Stimulated activated naive CD8-positive, alpha-beta T cell treated with anti-CD3 and anti-CD28 coated beads, Interleukin-15, Interleukin-2, amounts not matched to agents 100 U/mL and 50 U/mL, for 24 hours (primary cell): Measurements from ENCODE around the gene RAD9A.
A peak's percentile ranks its signal among the peaks of the same experiment; 100 is the strongest.

Source experiments
- ATAC-seq: fragments of 150-1000 bp; cut with Tn5 transposase; one replicate; pipeline ENCODE4 v1.10.0; 2021
- DNase-seq: peaks from one replicate; pipeline ENCODE4 v3.0.0; 2021

RAD9A gene

DNA sequence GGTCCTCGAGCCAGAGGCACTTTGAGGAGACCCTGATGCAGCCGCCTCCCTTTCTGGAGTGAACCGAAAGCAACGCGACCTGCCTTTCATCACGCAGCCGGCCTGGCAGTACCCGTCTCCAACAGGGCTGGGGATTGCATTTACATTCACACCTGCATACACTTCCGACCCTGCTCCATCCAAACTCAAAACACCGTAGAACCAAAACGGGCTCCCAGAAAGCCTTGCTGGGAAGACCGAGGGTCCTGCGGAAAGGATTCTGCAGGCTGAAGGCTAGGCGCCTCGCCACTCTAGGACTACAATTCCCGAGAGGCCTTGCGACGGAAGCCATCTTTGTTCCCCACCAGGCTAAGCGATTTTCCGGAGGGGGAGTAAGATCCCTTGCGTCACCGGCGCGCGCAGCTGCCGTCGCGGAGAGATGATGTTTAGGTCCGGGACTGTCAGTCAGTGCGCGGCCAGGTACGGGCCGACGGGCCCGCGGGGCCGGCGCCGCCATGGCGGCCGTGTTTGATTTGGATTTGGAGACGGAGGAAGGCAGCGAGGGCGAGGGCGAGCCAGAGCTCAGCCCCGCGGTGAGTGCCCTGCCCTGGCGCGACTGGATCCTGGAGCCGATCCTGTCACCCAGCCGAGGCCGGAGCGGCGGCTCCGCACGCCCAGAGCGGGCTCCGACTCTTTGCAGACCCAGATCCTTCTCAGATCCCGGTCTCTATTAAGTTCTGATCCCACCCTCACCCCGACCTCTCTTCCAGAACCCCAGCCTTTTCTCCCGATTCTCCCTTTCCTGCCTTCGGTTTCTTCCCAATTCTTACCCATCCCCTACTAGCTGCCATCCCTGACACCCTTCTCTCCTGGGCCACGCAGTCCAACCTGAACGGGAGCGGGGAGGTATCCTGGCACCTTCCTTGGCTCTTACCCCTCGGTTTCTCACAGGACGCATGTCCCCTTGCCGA is 36.5 kb downstream of the RAD9A start, which contains the start of gene RPS6KB2:
Gene RPS6KB2, plus strand, starts transcription at position 443 of the 950 bp plus-strand sequence. Its CDS starts 52 bp downstream, at position 495.
- DNase-seq (peak; percentile 100), ATAC-seq (peak; percentile 91)

DNA sequence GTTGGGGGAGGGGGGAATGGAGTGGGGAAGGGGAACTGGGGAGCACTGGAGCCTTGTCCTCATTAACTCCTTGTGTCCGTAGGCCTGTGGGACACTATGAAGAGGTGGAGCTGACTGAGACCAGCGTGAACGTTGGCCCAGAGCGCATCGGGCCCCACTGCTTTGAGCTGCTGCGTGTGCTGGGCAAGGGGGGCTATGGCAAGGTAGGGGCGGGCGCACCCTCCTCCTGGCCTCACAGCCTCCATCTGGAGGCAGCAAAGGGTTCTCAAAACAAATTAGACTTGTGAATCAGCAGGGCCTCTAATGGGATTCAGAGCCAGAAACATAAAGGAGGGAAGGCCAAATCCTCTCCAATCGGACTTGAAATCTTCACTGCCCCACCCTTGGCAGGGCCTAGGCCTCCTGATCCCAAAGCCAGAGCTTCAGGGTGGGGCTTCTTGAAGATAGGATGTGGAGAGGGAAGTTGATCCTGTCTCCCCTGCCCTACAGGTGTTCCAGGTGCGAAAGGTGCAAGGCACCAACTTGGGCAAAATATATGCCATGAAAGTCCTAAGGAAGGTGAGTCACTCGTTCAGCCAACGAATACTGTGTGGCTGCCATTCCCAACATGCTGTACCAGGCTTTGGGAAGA is 37.4 kb downstream of the RAD9A start:
- ATAC-seq, result no peak

DNA sequence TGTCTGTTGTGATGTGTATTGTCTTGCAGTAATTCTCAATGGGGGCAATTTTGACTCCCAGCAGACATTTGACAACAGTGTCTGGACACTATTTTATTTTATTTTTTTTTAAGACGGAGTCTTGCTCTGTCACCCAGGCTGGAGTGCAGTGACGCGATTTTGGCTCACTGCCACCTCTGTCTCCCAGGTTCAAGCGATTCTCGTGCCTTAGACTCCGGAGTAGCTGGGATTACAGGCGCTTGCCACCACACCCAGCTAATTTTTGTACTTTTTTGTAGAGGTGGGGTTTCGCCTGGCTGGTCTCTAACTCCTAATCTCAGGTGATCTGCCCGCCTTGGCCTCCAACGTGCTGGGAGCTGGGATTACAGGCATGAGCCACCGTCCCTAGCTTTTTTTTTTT is 37.9 kb downstream of the RAD9A start:
- DNase-seq, result no peak
- ATAC-seq, result no peak

More for the DNA sequence above, 37.4 kb downstream of the RAD9A start:
- peak; percentile 20 for DNase-seq

DNA sequence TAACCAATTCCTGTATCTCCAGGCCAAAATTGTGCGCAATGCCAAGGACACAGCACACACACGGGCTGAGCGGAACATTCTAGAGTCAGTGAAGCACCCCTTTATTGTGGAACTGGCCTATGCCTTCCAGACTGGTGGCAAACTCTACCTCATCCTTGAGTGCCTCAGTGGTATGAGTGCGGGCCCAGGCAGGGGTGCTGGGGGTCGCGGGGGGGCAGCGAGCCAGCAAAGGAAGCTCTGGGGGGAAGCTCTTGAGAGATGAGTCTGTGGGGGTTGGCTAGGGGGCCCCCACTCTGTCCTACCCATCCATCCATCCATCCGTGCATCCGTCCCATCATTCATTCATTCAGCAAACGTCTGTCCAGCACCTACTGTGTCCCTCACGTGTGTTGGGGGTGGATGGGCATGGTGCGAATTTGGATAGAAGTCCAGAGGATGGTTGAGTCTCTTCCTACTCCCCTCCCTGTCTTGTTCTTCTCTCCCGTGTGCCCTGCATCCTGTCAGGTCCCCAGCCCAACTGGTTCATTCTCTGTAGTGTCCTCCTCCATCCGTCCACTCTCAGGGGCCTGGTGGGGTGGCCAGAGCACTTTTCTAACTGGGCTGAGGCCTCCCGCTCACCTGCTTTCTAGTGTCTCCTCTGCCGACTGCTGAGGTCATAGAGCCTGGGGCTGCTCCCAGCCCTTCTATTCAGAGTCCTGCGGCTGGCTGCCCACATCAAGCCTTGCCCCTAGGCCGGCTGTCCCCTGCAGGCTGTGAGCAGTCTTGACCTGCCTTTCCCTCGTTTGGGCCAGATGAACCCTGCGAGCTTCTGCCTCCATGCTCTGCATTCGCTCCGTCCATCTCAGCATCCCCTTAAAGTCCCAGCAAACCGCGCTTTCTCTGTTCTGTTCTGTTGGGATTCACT is 39.8 kb downstream of the RAD9A start:
- ATAC-seq (no peak), DNase-seq (no peak)

DNA sequence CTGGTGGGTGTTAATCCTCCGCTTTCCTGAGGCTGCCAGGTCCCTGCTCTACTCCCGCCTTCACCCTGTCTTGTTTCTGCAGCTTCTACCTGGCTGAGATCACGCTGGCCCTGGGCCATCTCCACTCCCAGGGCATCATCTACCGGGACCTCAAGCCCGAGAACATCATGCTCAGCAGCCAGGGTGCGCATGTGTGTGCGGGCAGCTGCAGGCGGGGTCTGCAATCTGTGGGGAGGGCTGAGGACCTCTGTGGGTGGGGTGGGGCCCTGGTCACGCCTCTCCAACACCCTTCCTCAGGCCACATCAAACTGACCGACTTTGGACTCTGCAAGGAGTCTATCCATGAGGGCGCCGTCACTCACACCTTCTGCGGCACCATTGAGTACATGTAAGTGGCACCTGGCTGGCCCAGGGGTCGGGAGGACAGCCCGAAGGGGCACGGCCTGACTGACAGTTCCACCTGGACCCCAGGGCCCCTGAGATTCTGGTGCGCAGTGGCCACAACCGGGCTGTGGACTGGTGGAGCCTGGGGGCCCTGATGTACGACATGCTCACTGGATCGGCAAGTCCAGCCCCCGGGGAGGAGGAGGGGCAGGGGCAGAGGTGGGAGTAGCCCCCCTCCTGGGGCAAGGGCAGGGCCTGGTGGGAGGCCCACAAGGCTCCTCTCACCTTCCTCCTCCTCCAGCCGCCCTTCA is 41.0 kb downstream of the RAD9A start:
- ATAC-seq (no peak), DNase-seq (no peak)

DNA sequence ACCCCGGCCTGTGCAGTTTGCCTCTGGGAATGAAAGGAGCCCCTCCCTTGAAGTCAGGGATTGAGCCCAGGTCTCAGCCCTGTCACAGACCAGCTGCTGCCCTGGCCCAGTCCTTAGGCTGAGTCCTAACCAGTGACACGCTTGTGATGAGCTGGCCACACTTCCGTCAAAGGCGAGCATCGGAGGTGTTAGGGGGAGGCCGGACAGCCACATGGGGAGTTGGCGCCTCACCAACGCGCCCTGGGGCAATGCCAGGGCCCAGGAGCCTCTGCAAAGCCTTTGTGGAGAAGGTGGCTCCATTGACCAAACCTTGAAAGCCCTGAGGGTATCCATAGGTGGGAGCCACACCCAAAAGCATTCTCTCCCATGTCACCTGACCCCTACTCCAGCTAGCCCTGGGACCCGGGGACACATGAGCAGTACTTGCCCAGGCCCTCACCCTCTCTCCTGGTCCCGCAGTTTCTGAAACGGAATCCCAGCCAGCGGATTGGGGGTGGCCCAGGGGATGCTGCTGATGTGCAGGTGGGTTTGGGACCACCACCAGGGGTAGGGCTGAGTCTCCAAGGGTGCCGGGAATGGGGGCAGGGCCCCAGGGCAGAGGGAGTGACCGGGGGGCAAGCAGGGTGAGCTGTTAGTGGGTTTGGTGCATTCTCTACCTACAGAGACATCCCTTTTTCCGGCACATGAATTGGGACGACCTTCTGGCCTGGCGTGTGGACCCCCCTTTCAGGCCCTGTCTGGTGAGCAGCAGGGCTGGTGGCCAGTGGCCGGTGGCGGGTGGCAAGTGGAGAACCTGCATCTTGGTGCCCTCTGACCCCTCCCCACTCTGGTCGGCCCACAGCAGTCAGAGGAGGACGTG is 42.0 kb downstream of the RAD9A start:
- ATAC-seq, result no peak
- DNase-seq, result peak; percentile 42

DNA sequence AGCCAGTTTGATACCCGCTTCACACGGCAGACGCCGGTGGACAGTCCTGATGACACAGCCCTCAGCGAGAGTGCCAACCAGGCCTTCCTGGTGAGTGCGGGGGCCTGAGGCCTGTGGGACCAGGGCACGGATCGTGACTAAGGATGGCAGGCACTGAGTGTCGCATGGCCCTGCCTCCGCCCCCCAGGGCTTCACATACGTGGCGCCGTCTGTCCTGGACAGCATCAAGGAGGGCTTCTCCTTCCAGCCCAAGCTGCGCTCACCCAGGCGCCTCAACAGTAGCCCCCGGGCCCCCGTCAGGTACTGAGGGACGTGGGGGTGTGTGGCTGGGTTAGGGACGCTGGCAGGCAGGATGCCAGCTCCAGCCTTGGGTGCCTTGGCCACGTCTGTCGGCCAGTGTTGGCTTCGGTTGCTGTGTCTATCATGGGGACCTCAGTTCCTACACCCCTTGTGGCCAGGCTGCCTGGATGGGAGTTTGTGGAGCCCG is 42.7 kb downstream of the RAD9A start:
- peak; percentile 59 for DNase-seq
- ATAC-seq, result peak; percentile 11

DNA sequence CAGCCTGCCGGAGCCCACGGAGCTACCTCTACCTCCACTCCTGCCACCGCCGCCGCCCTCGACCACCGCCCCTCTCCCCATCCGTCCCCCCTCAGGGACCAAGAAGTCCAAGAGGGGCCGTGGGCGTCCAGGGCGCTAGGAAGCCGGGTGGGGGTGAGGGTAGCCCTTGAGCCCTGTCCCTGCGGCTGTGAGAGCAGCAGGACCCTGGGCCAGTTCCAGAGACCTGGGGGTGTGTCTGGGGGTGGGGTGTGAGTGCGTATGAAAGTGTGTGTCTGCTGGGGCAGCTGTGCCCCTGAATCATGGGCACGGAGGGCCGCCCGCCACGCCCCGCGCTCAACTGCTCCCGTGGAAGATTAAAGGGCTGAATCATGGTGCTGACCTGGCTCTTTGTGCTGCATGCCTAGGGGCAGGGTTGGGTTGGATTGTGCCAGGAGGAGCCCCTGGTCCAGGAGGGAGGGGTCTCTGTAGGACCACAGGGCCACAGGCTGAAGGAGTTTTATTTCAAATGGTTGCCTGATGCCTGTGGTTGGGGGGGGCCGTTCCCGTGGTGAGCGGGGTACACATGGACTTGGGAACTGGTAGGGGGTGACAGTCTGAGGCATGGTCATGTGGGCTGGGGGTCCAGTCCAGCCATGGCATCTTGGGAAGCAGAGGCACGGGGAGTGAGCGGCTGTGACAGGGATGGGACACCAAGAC is 43.4 kb downstream of the RAD9A start:
- DNase-seq, result peak; percentile 73

DNA sequence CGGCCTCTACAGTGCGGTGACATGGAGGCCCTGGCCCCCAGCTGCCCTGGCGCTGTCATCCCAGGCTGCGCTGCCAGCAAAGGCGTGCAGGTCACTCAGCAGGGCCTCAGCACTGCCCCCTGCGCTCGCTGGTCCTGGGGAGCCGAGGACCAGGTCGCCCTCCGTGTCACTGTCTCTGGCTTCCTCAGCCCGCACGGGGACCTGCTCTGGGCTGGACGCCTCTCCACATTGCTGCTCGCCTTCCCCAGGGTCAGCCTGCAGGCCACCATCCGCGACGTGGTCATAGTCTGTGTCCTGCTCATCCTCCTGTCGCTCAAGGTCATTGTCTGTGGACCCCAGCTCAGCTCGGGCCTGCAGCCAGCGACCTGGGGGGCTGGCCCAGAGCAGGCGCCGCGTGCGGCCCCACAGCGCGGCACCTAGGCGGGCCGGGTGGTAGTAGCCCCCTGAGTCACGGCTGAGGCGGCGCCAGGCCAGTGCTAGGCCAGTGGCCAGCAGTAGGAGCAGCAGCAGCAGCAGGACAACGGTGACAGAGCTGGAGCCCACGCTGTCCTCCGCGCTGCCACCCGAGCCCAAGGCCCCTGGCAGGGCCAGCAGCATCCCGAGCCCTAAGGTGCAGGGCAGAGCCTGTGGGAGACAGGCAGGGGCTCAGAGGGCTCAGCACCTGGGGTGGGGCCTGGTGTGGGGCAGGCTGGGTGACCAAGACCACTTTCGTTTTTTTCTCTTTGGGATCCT is 44.1 kb downstream of the RAD9A start:
- peak; percentile 5 for ATAC-seq
- peak; percentile 36 for DNase-seq

More for the DNA sequence above, 43.4 kb downstream of the RAD9A start:
- peak; percentile 6 for ATAC-seq

DNA sequence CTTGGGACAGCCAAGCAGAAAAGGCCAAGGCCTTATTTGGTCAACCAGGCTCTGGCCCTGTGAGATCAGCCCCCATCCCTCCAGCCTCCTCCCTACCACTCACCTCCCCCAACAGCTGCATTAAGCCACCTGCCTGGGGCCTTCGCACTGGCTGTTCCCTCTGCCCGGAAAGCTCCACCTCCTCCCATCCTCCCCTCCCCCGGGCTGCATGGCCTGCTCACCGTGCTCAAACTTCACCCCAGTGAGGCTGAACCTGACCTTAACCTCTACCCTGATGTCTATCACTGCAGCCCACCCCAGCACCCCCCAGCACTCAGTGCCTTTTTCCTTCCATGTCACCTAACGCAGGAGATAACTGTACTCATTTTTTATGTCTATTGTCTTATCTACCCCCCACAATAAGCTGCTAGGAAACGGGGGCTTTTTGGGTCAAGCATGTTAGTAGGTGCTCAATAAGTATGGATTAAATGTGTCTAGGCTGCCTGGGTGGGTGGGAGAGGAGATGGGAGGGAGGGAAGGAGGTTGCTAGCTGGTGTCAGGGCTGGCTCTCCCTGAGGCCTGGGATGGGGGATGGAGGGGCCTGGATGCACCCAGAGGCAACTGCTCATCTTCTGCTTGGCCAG is 44.8 kb downstream of the RAD9A start:
- ATAC-seq, result peak; percentile 45

DNA sequence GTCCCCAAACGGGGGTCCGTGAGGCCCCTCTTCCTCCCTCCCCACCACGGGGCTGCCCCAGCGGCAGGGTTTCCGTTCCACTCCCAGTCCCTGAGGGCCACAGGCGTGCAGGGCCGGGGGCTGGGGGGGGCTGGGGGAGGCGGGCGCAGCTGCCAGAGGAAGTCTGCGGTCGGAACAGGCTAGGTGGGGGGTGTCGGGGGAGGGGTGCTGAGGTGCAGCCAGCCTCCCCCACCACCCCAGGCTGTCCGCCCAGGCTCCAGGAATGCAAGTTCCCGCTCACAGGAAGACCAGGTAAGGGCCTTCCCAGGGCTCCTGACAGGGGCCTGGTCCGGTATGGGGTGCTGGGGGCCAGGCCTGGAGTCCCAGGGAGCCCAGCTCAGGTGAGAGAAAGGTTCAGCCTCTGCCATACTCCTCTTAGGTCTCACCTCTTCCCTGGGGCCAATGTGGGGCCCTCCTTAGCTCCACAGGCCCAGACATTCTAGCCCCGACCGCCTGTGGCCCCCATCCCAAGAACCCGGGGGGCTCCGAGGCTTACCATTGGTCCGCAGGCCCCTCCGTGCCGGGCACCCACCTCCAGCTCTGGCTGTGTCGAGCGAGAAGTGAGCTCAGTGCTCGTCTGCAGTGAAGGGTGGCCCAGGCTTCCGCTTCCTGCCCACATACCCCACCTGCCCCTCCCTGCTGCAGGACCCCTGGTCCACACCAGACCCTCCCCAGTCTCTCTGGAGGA is 45.5 kb downstream of the RAD9A start, which contains the start of gene PTPRCAP:
Gene PTPRCAP, minus strand, starts transcription at position 601 of the 727 bp plus-strand sequence. Its CDS starts 63 bp downstream, at position 538.
- ATAC-seq (peak; percentile 10), DNase-seq (peak; percentile 82)

More for the DNA sequence above, 44.8 kb downstream of the RAD9A start:
- DNase-seq, result peak; percentile 87

DNA sequence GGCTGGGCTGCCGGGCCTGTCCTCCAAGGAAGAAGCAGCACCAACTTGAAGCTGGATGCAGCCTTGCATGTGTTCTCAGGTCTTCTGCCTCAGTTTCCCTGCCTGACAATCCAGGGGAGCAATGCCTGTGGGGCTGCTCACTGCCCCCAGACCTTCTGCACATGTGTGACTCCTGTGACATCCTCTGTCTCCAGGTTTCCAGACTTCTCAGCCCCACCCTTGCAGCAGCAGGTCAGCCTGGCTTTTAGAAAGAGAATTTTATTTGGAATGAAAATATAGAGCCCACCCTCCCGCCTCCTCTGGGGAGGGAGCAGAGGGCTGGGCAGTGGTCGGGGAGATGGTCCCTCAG is 46.0 kb downstream of the RAD9A start:
- no peak for ATAC-seq
- no peak for DNase-seq

DNA sequence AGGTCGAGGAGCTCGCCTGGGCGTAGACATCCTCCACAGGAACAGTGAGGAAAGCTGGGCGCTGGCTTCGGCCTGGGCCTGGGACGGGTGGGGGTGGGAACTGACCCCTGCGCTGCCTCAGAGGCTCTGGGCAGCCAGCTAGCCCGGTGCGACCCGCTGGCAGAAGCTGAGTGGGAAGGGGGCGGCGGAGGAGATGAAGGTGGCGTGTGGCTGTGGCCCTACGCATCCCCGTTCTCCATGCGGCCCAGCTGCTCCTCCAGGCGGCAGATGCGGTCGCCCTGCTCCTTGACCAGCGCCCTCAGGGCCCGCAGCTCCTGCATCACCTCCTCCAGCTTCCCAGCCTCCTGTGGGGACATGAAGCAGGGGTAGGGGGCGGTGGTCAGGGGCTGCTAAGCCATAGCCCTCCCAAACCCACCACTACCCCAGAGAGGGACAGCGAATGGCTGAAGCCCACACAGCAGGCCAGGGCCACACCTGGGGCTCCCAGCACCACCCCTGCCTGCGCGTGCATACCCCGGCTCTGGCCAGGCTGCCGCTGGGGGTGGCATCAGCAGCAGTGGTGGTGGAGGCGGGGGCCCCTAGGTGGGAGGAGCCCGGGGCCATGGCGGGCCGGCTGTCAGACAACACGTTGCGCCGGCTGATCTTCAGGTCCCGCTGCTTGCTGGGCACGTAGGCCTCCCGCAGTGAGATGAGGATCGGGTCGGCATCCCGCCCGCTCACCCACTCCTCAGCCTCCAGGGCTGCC is 46.5 kb downstream of the RAD9A start:
- DNase-seq (peak; percentile 90), ATAC-seq (peak; percentile 37)

DNA sequence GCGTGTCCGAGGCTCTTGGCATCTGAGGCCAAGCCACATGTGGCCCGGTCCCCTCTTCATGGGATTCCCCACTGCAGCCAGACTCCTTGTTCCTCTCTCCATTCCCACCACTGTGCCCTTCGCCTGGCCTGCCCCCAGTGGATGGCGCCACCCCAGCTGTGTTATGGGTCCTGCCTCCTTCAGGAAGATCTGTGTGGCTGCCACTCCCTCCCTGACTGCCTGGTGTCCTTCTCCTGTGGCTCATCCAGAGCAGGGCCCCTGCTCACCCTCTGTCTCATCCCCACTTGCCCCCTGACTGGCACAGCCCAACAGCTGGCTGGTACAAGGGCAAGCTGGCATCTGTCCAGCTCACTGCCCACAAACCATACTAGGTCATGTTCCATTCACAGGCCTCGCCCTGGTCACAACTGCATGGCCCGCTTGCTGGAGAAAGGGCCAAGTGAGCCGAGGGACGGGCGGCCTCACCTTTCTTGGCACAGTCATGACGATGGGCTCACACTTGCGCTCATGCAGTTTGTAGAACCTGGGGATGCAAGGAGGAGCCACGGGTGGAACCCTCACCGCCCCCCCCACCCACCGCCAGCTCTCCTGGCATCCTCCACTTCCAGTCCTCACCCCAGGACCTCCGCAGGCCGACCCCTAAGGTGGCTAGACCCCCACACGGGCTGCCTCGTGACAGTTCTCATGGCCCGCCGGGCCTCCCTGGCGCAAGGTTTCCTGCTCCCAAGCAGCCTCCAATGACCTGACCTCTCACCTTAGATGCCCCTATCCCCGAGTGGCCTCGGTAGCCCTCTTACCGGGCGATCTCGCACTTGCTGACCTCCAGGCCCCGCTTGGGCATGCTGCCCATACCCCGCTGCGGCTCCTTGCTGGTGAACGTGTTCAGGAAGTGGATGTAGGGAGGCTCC is 47.8 kb downstream of the RAD9A start:
- ATAC-seq, result no peak

DNA sequence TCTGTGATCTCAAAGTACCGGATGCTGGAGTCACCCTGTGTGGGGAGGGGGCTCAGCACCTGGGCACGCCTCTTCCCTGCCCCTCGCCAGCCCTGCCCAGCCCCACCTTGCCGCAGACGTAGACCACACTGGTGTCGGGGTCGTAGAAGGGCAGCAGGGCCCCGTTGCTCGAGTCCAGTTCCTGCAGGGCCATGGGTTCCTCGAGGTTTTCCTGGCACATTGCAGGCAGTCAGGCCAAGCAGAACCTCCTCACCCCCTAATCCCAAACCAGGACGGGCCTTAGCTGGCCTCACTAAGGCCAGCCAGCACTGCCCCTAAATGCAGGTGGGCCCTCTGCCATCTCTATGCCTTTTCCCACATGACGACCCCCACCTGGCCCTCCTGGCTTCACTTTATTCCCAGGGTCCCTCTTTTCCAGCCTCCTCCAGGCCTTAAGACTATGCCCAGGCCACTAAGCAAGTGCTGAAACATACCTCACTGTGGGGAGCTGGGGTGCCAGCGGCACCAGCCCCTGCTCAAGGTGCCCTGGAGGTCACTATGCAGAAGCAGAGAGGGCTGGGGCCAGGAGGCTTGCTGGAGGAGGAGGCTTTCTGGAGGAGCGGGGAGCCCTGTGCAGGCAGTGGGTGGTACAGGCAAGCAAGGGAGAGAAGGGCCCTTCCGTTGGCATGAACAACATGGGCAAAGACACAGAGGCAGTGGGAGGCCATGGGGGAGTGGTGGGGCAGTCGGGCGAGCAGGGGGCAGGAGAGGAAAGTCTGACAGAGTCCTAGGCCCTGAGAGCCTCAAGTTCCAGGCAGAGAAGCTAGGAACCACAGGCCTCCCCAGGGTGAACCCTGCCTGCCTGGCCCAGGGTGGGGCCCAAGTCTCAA is 48.7 kb downstream of the RAD9A start:
- DNase-seq (peak; percentile 27), ATAC-seq (no peak)

More for the DNA sequence above, 47.8 kb downstream of the RAD9A start:
- peak; percentile 63 for DNase-seq
